GM12878 (cell line): ENCODE results near the gene TPCN2. TPM values are rescaled to one million over a fixed set of nuclear protein-coding genes. Genes with fewer than 3 reads are reported as not detected.

Experiments used
- ATAC-seq: fragments of 200-7000 bp; cut with Tn5 transposase; 3 replicates; pipeline ENCODE4 v1.9.1; 2020; ENCODE audit warnings: mild to moderate bottlenecking, moderate library complexity
- BruUV-seq: library from RNA; stranded (reverse); fragments of 400-500 nt; replicated peaks from 2 replicates; lab custom pipeline; 2021; lab: Mats Ljungman, UMichigan
- CTCF ChIA-PET: fragments of 300-600 bp; sonication (Branson Sonifier 250); formaldehyde crosslinking; extraction: SDS; loops from one replicate; lab custom pipeline; 2021; ENCODE audit warnings: inconsistent platforms; lab: Yijun Ruan, JAX
- POLR2A ChIA-PET: fragments of 350-600 bp; formaldehyde crosslinking; extraction: SDS; loops from one replicate; lab custom pipeline; 2021; ENCODE audit warnings: inconsistent platforms; lab: Charles Lee
- RAD21 ChIA-PET: fragments of 300-600 bp; sonication (Branson Sonifier 250); formaldehyde crosslinking; loops from one replicate; lab custom pipeline; 2023; ENCODE audit warnings: antibody characterized with exemption; ENCODE audit not compliant: unreplicated experiment; lab: Charles Lee
- SMC1A ChIA-PET: fragments of 300-600 bp; sonication (Branson Sonifier 250); formaldehyde crosslinking; loops from one replicate; lab custom pipeline; 2023; ENCODE audit not compliant: unreplicated experiment, uncharacterized antibody; lab: Charles Lee
- DNase-seq: peaks from one replicate; pipeline ENCODE4 v3.0.0-alpha.2; 2011; ENCODE audit warnings: low read depth, low spot score
- FAIRE-seq: peaks from 3 replicates; lab custom pipeline; 2011; peaks lifted over from hg19 to GRCh38; lab: Jason Lieb, UNC
- H2AFZ ChIP-seq: 2 replicates; pipeline ENCODE4 v1.6.0; 2011; ENCODE audit warnings: low read depth, low read length, control low read depth; ENCODE audit not compliant: control insufficient read depth
- H3K27ac ChIP-seq: 2 replicates; pipeline ENCODE4 v1.5.1; 2011; ENCODE audit warnings: control low read depth; ENCODE audit not compliant: control insufficient read depth, insufficient read depth
- H3K27me3 ChIP-seq, 2 experiments: replicated peaks in 1 of 2; 2 replicates each; pipeline versions ENCODE4 v1.6.0 to v1.6.1; 2011; ENCODE audit warnings: low read length in 1 of 2; ENCODE audit not compliant: control insufficient read depth in 2 of 2, insufficient read depth in 2 of 2
- H3K36me3 ChIP-seq, 2 experiments: 2 replicates each; pipeline ENCODE4 v1.5.1; 2011; ENCODE audit warnings: low read length in 1 of 2; ENCODE audit not compliant: control insufficient read depth in 2 of 2, insufficient read depth in 2 of 2
- H3K4me1 ChIP-seq: 2 replicates; pipeline ENCODE4 v1.6.1; 2011; ENCODE audit warnings: mild to moderate bottlenecking, low read length, moderate library complexity, mixed read lengths; ENCODE audit not compliant: control insufficient read depth, insufficient read depth
- H3K4me2 ChIP-seq: 2 replicates; pipeline ENCODE4 v1.6.0; 2011; ENCODE audit warnings: control low read depth; ENCODE audit not compliant: control insufficient read depth, insufficient read depth
- H3K4me3 ChIP-seq: fragments of 200-600 bp; sonication (generic); 2 replicates; pipeline ENCODE4 v1.5.1; 2016
- H3K79me2 ChIP-seq: 2 replicates; pipeline ENCODE4 v1.6.0; 2011; ENCODE audit warnings: low read length; ENCODE audit not compliant: control insufficient read depth, insufficient read depth
- H3K9ac ChIP-seq: 2 replicates; pipeline ENCODE4 v1.8.0; 2011; ENCODE audit warnings: low read length, control low read depth, mixed read lengths; ENCODE audit not compliant: control insufficient read depth, insufficient read depth
- H3K9me3 ChIP-seq: replicated peaks from 3 replicates; pipeline ENCODE4 v1.5.1; 2011; ENCODE audit warnings: mild to moderate bottlenecking, low read length; ENCODE audit not compliant: control insufficient read depth, insufficient read depth
- H4K20me1 ChIP-seq: 2 replicates; pipeline ENCODE4 v1.6.0; 2011; ENCODE audit not compliant: control insufficient read depth, insufficient read depth
- CHD4 ChIP-seq: fragments of 200-600 bp; sonication (generic); IDR thresholded peaks from 2 replicates; pipeline ENCODE4 v1.6.1; 2016; ENCODE audit warnings: mild to moderate bottlenecking
- MEF2A ChIP-seq: IDR thresholded peaks from 2 replicates; pipeline ENCODE4 v1.6.1; 2011; ENCODE audit warnings: low read depth, mild to moderate bottlenecking, low read length, moderate library complexity; ENCODE audit not compliant: insufficient read depth
- RELA ChIP-seq: fragments of 450-650 bp; IDR thresholded peaks from 2 replicates; pipeline ENCODE4 v1.8.0; 2014; ENCODE audit warnings: borderline replicate concordance; ENCODE audit not compliant: partially characterized antibody
- RFX5 ChIP-seq: IDR thresholded peaks from 2 replicates; pipeline ENCODE4 v1.6.1; 2011; ENCODE audit warnings: low read depth, low read length, improper control_type of control experiment
- SREBF2 ChIP-seq: IDR thresholded peaks from 2 replicates; pipeline ENCODE4 v1.6.1; 2012; ENCODE audit warnings: mild to moderate bottlenecking, low read length
- ZNF274 ChIP-seq: IDR thresholded peaks from one replicate; pipeline ENCODE4 v1.8.0; 2011; ENCODE audit not compliant: insufficient read length, insufficient read depth
- ZNF384 ChIP-seq: IDR thresholded peaks from 2 replicates; pipeline ENCODE4 v1.6.1; 2012; ENCODE audit warnings: low read depth, mild to moderate bottlenecking, low read length, improper control_type of control experiment, borderline replicate concordance
- WGBS: methylation state at CpG from one replicate; pipeline ENCODE4 v1.1.6; 2016; ENCODE audit warnings: low lambda C conversion rate; ENCODE audit not compliant: insufficient replicate concordance, insufficient coverage; ENCODE audit errors: missing lambda C conversion rate; 5-methylcytosine and 5-hydroxymethylcytosine counted together
- in situ Hi-C: fragments of 300-500 bp; cut with MboI; formaldehyde crosslinking; loops from 9 replicates; pipeline ENCODE4 v1.14.3; 2018; ENCODE audit warnings: mixed read lengths
- intact Hi-C: fragments of 100-400 bp; cut with micrococcal nuclease; formaldehyde crosslinking; loops from one replicate; pipeline ENCODE4 v1.14.2; 2022; ENCODE audit not compliant: unreplicated experiment
- polyA plus RNA-seq, 11 experiments: library from polyadenylated mRNA; depleted of rRNA in 4 of 11; unstranded in 6 of 11; stranded (reverse) in 5 of 11; fragments of >200 nt; fragmentation: Nextera tagmentation in 4 of 11; fragmentation: Illumina TruSeq in 1 of 11; extraction: Ambion mirVana in 4 of 11; extraction: Trizol in 1 of 11; gene quantifications; 1 replicate in 1 of 11; 2 replicates in 10 of 11; pipeline versions ENCODE4 v1.2.1 to v1.2.3, GENCODE V29; 2011 to 2016; ENCODE audit warnings: inconsistent platforms in 2 of 11, missing spikeins in 2 of 11, low read depth in 1 of 11
- total RNA-seq, 4 experiments: library from RNA; depleted of rRNA in 3 of 4; stranded (reverse); fragments of >200 nt in 3 of 4; fragmentation: Illumina TruSeq in 1 of 4; extraction: Trizol in 1 of 4; gene quantifications; 2 replicates each; pipeline versions ENCODE4 v1.2.1 to v1.2.3, GENCODE V29; 2013 to 2021
- TF ChIP-seq, protein P1 (sequence below): fragments of 450-650 bp; formaldehyde crosslinking; IDR thresholded peaks from 2 replicates; pipeline ENCODE4 v1.4.0; 2020; ENCODE audit warnings: mild to moderate bottlenecking, moderate library complexity
- TF ChIP-seq, protein P2 (sequence below): fragments of 150-350 bp; IDR thresholded peaks from 2 replicates; pipeline ENCODE4 v1.6.1; 2014; ENCODE audit warnings: mild to moderate bottlenecking, low read depth, low read length
- TF ChIP-seq, protein P3 (sequence below): fragments of 450-650 bp; IDR thresholded peaks from 2 replicates; pipeline ENCODE4 v1.6.1; 2014; ENCODE audit warnings: mild to moderate bottlenecking
- TF ChIP-seq, protein P4 (sequence below): IDR thresholded peaks from 2 replicates; pipeline ENCODE4 v1.6.1; 2012; ENCODE audit warnings: improper control_type of control experiment, low read depth, low read length; ENCODE audit not compliant: insufficient replicate concordance

The TPCN2 gene
- total and polyA plus RNA-seq, 10 of the 15 experiments (the other 5 are each of a cell fraction or from before 2014, with no cell fraction given): 1.7 to 18.4 (median 8.4) TPM

DNA sequence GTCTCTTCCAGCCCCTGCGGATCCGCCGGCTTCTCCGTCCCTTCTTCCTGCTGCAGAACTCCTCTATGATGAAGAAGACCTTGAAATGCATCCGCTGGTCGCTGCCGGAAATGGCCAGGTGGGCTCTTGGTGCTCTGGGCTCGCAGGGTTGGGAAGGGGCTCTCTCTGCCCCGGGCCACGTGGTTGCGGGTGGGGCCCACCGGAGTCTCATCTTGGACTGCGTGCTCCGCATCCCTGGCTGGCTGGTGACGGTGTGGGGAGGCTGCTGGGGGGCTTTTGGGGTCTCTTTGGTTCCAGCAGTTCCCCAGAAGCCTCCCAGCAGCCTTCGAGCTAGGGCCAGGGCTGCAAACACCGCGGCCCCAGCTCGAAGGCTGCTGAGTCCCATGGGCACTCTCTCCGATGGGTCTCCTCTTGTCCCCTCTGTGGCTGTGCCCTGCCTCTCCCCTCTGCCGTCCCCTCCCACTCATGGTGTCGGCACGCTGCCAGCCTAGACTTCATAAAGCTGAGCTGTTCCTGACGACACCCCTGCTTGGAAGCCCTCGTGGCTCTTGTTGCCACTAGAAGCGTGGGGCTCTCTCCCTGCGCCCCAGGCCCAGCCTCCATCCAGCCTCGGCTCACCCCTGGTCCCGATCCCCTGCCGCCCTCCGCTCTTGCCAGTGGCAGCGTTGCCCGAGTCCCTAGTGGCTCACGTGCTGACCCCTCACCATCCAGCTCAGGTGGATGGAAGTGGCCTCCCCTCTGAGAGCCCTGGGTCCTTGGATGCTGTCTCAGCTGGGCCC lies 14.3 kb downstream of the TPCN2 start:
- no peaks in the 10 kb centered on the region for H3K27me3 ChIP-seq
- CTCF ChIA-PET: no interaction called here
- no peak for FAIRE-seq
- no peak overlapping the region for H3K4me3 ChIP-seq
- H3K27ac ChIP-seq: no peak overlapping the region
- H3K9me3 ChIP-seq: no peaks in the 10 kb centered on the region
- peaks cover 0 to 16% of the 10 kb centered on the region in 2 experiments; a peak in 3 of 4 replicates for H3K36me3 ChIP-seq
- H3K4me2 ChIP-seq: no peak overlapping the region
- WGBS: 92% methylated on average over 31 of the region's 34 CpGs
- no peak overlapping the region for H2AFZ ChIP-seq
- H3K79me2 ChIP-seq: no peaks in the 10 kb centered on the region
- no peak for DNase-seq
- no peak for ATAC-seq
- POLR2A ChIA-PET: interaction anchor here (0.5 kb wide), 1 partner anchor 36 kb away, joined by 6 read pairs; no protein-coding TSS in a partner anchor
- intact Hi-C loops: no loop called here
- RAD21 ChIA-PET: no interaction called here
- no peaks in the 10 kb centered on the region for H3K4me1 ChIP-seq
- SMC1A ChIA-PET: no interaction called here
- no TSS peak for BruUV-seq
- in situ Hi-C loops: no loop called here
- no peaks in the 10 kb centered on the region for H4K20me1 ChIP-seq
- no peak overlapping the region for H3K9ac ChIP-seq
- TF ChIP-seq ZNF384 (no peak), CHD4 (no peak), SREBF2 (no peak), RFX5 (no peak), MEF2A (no peak), RELA (no peak), ZNF274 (no peak)
- TF ChIP-seq, protein P1, sequence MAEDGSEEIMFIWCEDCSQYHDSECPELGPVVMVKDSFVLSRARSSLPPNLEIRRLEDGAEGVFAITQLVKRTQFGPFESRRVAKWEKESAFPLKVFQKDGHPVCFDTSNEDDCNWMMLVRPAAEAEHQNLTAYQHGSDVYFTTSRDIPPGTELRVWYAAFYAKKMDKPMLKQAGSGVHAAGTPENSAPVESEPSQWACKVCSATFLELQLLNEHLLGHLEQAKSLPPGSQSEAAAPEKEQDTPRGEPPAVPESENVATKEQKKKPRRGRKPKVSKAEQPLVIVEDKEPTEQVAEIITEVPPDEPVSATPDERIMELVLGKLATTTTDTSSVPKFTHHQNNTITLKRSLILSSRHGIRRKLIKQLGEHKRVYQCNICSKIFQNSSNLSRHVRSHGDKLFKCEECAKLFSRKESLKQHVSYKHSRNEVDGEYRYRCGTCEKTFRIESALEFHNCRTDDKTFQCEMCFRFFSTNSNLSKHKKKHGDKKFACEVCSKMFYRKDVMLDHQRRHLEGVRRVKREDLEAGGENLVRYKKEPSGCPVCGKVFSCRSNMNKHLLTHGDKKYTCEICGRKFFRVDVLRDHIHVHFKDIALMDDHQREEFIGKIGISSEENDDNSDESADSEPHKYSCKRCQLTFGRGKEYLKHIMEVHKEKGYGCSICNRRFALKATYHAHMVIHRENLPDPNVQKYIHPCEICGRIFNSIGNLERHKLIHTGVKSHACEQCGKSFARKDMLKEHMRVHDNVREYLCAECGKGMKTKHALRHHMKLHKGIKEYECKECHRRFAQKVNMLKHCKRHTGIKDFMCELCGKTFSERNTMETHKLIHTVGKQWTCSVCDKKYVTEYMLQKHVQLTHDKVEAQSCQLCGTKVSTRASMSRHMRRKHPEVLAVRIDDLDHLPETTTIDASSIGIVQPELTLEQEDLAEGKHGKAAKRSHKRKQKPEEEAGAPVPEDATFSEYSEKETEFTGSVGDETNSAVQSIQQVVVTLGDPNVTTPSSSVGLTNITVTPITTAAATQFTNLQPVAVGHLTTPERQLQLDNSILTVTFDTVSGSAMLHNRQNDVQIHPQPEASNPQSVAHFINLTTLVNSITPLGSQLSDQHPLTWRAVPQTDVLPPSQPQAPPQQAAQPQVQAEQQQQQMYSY: no peak
- TF ChIP-seq, protein P2, sequence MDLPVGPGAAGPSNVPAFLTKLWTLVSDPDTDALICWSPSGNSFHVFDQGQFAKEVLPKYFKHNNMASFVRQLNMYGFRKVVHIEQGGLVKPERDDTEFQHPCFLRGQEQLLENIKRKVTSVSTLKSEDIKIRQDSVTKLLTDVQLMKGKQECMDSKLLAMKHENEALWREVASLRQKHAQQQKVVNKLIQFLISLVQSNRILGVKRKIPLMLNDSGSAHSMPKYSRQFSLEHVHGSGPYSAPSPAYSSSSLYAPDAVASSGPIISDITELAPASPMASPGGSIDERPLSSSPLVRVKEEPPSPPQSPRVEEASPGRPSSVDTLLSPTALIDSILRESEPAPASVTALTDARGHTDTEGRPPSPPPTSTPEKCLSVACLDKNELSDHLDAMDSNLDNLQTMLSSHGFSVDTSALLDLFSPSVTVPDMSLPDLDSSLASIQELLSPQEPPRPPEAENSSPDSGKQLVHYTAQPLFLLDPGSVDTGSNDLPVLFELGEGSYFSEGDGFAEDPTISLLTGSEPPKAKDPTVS: no peak
- TF ChIP-seq, protein P3, sequence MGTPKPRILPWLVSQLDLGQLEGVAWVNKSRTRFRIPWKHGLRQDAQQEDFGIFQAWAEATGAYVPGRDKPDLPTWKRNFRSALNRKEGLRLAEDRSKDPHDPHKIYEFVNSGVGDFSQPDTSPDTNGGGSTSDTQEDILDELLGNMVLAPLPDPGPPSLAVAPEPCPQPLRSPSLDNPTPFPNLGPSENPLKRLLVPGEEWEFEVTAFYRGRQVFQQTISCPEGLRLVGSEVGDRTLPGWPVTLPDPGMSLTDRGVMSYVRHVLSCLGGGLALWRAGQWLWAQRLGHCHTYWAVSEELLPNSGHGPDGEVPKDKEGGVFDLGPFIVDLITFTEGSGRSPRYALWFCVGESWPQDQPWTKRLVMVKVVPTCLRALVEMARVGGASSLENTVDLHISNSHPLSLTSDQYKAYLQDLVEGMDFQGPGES: no peak
- TF ChIP-seq, protein P4, sequence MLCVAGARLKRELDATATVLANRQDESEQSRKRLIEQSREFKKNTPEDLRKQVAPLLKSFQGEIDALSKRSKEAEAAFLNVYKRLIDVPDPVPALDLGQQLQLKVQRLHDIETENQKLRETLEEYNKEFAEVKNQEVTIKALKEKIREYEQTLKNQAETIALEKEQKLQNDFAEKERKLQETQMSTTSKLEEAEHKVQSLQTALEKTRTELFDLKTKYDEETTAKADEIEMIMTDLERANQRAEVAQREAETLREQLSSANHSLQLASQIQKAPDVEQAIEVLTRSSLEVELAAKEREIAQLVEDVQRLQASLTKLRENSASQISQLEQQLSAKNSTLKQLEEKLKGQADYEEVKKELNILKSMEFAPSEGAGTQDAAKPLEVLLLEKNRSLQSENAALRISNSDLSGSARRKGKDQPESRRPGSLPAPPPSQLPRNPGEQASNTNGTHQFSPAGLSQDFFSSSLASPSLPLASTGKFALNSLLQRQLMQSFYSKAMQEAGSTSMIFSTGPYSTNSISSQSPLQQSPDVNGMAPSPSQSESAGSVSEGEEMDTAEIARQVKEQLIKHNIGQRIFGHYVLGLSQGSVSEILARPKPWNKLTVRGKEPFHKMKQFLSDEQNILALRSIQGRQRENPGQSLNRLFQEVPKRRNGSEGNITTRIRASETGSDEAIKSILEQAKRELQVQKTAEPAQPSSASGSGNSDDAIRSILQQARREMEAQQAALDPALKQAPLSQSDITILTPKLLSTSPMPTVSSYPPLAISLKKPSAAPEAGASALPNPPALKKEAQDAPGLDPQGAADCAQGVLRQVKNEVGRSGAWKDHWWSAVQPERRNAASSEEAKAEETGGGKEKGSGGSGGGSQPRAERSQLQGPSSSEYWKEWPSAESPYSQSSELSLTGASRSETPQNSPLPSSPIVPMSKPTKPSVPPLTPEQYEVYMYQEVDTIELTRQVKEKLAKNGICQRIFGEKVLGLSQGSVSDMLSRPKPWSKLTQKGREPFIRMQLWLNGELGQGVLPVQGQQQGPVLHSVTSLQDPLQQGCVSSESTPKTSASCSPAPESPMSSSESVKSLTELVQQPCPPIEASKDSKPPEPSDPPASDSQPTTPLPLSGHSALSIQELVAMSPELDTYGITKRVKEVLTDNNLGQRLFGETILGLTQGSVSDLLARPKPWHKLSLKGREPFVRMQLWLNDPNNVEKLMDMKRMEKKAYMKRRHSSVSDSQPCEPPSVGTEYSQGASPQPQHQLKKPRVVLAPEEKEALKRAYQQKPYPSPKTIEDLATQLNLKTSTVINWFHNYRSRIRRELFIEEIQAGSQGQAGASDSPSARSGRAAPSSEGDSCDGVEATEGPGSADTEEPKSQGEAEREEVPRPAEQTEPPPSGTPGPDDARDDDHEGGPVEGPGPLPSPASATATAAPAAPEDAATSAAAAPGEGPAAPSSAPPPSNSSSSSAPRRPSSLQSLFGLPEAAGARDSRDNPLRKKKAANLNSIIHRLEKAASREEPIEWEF: no peak
